NCI-H2171 treated with DMSO at 0.1 percent for 48 hours (cell line): Measurements from ENCODE around the gene GRM2.
"Not testable (repeated sequence)": the region's sequence is repeated elsewhere in the genome, so short reads cannot be mapped to it uniquely, and the experiment has no call there.

Source experiments
- DNase-seq: peaks from one replicate; lab custom pipeline; 2025; lab: John Stamatoyannopoulos, UW

Gene GRM2

DNA sequence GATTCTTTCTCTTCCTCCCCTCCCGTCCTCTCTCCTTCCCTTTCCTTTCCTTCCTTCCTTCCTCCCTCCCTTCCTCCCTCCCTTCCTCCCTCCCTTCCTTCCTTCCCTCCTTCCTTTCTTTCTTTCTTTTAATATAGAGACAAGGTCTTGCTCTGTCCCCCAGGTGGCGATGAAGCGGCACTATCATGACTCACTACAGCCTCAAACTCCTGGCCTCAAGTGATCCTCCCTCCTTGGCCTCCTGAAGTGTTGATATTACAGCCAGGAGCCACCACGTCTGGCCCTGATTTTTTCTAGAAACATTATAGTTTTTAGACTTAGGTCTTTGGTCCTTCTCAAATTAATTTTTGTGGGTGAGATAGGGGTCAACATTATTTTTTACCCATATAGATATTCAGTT is 15.5 kb downstream of the GRM2 start:
- no peak for DNase-seq

DNA sequence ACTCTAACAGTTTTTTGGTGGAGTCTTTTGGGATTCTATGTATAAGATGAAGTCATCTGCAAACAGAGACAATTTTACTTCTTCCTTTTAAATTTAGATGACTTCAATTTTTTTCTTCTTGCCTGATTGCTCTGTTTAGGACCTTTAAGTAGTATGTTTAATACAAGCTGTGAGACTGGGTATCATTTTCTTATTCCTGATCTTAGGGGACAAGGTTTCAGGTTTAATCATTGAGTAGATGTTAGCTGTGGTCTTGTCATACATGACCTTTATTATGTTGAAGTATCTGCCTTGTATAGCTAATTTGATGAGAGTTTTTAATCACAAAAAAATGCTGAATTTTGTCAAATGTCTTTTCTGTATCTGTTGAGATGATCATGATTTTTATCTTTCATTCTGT is 20.6 kb downstream of the GRM2 start:
- DNase-seq: no peak

DNA sequence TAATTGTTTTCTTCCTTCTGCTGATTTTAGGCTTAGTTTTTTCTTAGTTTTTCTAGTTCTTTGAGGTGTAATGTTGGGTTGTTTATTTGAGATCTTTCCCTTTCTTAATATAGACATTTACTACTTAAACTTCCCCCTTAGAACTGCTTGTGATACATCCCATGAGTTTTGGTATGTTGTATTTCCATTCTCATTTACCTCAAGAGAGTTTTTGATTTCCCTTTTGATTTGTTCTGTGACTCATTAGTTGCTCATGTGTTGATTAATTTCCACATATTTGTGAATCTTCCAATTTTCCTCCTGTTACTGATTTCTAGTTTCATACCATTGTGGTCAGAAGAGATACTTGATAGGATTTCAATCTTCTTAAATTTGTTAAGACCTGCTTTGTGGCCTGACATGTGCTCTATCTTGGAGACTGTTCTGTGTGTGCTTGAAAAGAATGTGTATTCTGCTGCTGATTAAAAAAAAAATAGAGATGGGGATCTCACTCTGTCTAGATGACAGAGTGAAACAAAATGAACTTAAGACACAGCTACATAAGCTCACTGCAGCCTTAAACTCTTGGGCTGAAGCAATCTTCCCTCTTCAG is 22.3 kb downstream of the GRM2 start:
- no peak for DNase-seq

GRCh38 chr3:51733859-51734571 is 27.1 kb downstream of the GRM2 start:
- no peak for DNase-seq

DNA sequence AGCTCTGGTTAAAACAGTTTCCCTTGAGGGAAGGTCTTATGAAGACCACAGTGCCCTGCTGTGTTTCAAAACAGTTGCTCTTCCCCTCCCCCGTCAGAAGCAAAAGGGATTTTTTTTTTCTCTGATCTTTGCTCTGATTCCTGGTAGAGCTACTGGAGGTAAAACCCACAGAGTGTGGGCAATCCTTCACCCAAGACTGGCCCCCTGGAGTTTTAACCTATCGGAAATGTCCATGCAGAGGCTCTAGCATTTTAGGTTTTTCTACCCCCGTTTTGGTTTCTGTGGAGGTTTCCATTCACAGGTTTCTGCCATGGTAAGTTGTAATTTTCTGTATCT is 27.7 kb downstream of the GRM2 start:
- no peak for DNase-seq

GRCh38 chr3:51735039-51735438 is 28.2 kb downstream of the GRM2 start:
- no peak for DNase-seq

- no peak for DNase-seq
Observed at GRCh38 chr3:51735950-51736349, 29.1 kb downstream of the GRM2 start.

DNA sequence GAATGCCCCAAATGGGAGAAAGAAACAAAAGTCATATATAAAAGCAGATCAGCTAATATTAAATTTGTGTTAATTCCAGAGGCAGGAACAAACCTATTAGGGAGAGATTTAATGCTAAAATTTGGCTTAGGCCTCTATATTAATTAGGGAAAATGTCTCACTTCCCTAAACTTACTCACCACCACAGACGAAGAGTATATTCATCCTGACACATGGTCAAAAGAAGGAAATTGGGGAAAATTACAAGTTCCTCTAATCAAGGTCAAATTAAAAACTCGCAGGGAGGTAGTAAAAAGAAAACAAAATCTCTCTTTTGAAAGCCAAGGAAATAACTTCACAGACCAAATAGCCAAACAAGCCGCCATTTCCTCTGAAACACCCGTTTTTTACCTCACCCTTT is 32.2 kb downstream of the GRM2 start:
- DNase-seq: no peak

DNA sequence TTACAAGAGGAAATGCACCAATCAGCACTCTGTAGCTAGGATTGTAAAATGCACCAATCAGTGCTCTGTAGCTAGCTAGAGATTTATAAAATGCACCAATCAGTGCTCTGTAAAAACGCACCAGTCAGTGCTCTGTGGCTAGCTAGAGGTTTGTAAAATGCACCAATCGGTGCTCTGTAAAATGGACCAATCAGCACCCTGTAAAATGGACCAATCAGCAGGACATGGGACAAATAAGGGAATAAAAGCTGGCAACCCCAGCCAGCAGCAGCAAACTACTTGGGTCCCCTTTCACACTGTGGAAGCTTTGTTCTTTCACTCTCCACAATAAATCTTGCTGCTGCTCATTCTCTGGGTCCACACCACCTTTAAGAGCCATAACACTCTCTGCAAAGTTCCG is 35.5 kb downstream of the GRM2 start:
- not testable (repeated sequence) for DNase-seq

DNA sequence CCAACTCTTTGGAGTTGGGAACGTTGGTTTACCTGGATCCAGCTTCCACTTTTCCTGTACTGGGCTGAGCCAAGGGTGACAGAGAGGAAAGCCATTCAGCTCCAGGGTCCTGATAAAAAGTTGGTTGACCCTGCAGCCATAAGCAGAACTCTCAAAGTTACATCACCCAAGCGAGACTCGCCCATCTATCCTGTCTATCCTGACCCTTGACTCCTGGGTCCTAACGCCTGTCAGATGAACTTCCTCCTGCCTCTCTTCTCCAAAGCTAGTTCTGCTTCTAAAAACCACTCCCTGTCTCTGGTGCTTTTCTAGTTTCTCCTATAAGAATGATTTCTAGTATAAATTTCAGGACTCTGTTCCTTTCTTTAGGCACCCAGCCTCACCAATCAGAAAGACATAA is 36.1 kb downstream of the GRM2 start:
- not testable (repeated sequence) for DNase-seq

DNA sequence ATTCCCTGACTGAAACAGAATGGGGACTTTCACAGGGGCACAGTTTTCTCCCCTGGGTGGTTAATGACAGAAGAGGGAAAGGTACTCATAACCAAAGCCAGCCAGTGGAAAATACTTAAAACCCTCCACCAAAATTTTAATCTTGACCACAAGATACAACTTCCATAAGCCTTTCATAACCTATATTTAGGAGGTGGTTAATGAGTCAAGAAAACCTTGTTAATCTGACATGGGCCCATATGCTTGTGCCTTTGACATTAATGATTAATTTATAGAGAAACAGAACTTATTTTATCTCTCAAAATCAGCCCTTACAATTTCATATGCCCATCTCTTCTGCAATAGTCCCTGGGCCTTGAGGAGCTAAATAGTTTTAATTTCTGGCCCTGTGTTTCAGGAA is 41.0 kb downstream of the GRM2 start:
- no peak for DNase-seq

- no peak for DNase-seq
Observed at GRCh38 chr3:51748327-51748726, 41.5 kb downstream of the GRM2 start.

DNA sequence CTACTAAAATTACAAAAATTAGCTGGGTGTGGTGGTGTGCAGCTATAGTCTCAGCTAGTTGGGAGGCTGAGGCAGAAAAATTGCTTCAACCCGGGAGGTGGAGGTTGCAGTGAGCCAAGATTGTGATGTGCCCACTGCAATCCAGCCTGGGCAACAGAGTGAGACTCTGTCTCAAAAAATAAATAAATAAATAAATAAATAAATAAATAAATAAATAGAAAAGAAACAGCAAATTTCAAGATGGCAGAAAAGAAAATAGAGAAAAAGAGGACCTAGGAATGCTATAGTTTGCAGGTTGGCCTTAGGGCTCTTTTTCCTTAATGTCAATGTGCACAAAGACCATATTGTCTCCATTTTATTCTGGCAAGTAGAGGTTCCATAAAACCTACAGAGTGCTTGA is 44.0 kb downstream of the GRM2 start:
- DNase-seq: no peak

- DNase-seq: no peak
Observed at GRCh38 chr3:51751287-51751686, 44.4 kb downstream of the GRM2 start.

DNA sequence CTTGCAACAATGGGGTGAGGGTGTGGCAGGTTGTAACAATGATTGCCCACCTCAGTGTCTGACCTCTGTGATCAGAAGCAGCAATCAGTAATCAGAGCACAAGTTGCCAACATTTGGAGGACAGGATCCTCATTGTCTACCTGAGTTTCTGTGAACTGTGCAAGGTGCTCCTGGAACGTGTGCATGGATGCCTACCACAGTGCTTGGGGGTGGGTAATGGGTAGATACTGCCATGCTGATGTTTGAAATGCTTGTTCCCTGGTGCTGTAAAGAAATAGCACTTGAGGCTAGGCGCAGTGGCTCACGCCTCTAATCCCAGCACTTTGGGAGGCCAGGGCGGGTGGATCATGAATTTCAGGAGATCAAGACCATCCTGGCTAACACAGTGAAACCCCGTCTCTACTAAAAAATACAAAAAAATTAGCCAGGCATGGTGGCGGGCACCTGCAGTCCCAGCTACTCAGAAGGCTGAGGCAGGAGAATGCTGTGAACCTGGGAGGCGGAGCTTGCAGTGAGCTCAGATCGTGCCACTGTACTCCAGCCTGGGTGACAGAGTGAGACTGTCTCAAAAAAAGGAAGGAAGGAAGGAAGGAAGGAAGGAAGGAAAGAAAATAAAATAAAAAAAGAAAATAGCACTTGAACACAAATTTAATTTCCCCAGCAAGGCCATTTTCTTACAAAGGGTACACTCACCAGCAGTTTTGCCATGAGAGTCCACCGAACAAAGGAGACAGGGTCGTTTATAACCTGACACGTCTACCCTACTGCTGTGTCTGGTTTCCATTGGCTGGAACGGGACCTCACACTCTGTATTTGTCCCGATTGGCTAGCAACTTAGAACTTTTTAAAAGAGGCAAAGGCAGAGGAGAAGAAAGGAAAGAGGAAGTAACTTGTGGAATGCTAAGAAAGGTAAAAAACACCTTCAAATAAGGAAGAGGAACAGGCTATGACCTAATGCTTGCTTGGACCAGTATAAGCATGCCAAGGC is 47.2 kb downstream of the GRM2 start:
- not testable (repeated sequence) for DNase-seq

- DNase-seq: no peak
Observed at GRCh38 chr3:51759203-51759602, 52.3 kb downstream of the GRM2 start.
